Measurements from ENCODE around the gene ANXA4.

DNA sequence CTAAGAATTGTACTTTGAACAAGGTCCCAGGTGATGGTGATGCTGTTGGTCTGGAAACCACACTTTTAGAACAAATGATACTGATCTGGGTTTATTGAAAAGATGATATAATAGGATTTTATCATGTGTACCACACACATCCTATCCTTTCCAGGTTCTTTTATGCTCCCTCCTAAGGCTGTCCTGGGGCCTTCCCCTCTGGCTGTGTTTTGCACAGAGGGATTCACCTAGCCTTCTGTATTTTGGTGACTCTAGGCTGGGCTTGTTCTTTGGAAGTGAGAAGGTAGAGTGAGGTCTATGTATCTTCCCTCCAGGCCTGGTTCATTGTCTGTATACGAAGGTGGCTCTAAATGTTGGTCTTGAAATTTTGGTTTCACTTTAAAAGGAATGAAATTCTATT is 12.7 kb downstream of the ANXA4 start:
- TF ChIP-seq, protein P1, sequence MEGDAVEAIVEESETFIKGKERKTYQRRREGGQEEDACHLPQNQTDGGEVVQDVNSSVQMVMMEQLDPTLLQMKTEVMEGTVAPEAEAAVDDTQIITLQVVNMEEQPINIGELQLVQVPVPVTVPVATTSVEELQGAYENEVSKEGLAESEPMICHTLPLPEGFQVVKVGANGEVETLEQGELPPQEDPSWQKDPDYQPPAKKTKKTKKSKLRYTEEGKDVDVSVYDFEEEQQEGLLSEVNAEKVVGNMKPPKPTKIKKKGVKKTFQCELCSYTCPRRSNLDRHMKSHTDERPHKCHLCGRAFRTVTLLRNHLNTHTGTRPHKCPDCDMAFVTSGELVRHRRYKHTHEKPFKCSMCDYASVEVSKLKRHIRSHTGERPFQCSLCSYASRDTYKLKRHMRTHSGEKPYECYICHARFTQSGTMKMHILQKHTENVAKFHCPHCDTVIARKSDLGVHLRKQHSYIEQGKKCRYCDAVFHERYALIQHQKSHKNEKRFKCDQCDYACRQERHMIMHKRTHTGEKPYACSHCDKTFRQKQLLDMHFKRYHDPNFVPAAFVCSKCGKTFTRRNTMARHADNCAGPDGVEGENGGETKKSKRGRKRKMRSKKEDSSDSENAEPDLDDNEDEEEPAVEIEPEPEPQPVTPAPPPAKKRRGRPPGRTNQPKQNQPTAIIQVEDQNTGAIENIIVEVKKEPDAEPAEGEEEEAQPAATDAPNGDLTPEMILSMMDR (IDR thresholded peaks at IDR 0.05; ENCODE audit: insufficient read depth, low read length) = no peak
- no peak for TF ChIP-seq POLR2AphosphoS5 (IDR thresholded peaks at IDR 0.05; ENCODE audit: low read depth)
